HepG2 (cell line): ENCODE data around the gene ABCD1. TPM values are rescaled to one million over a fixed set of nuclear protein-coding genes. Genes with fewer than 3 reads are reported as not detected.
A peak's percentile ranks its signal among the peaks of the same experiment; 100 is the strongest.

ENCODE experiments used
- IKZF5 ChIP-seq: IDR thresholded peaks from 2 replicates; pipeline ENCODE4 v1.6.1; 2018; ENCODE audit warnings: missing genetic modification reagents, mild to moderate bottlenecking, missing compliant biosample characterization
- SPEN ChIP-seq: sonication (generic); formaldehyde crosslinking; IDR thresholded peaks from 2 replicates; pipeline ENCODE4 v1.5.1; 2020; ENCODE audit warnings: low read depth, mild to moderate bottlenecking, missing genetic modification reagents
- STAT5B ChIP-seq: sonication (generic); formaldehyde crosslinking; IDR thresholded peaks from 2 replicates; pipeline ENCODE4 v1.4.0; 2020; ENCODE audit warnings: missing genetic modification reagents
- YY1 ChIP-seq: IDR thresholded peaks from 2 replicates; pipeline ENCODE4 v1.6.1; 2011; ENCODE audit warnings: low read length, low read depth, moderate library complexity, mild to moderate bottlenecking; ENCODE audit not compliant: insufficient read depth, insufficient replicate concordance
- ZNF180 ChIP-seq: sonication (generic); formaldehyde crosslinking; IDR thresholded peaks from 2 replicates; pipeline ENCODE4 v1.4.0; 2020; ENCODE audit warnings: low read depth, missing genetic modification reagents, borderline replicate concordance
- ZNF746 ChIP-seq: sonication (generic); formaldehyde crosslinking; IDR thresholded peaks from 2 replicates; pipeline ENCODE4 v1.8.0; 2022; ENCODE audit warnings: mild to moderate bottlenecking, missing genetic modification reagents
- ZNF800 ChIP-seq: sonication (generic); formaldehyde crosslinking; IDR thresholded peaks from 2 replicates; pipeline ENCODE4 v1.4.0; 2020; ENCODE audit warnings: missing genetic modification reagents
- polyA plus RNA-seq, 8 experiments: library from polyadenylated mRNA; depleted of rRNA in 3 of 8; stranded (reverse) in 7 of 8; unstranded in 1 of 8; fragments of >200 nt; fragmentation: Illumina TruSeq in 4 of 8; extraction: Trizol in 4 of 8; gene quantifications; 2 replicates each; pipeline versions ENCODE4 v1.2.1 to v1.2.3, GENCODE V29; 2011 to 2016; ENCODE audit warnings: low read depth in 4 of 8, missing spikeins in 1 of 8, mixed read lengths in 1 of 8; ENCODE audit not compliant: insufficient read depth in 1 of 8
- total RNA-seq, 5 experiments: library from RNA; depleted of rRNA; stranded (reverse); fragments of >200 nt; fragmentation: Illumina TruSeq; extraction: Trizol; gene quantifications; 2 replicates each; pipeline ENCODE4 v1.2.3, GENCODE V29; 2016; ENCODE audit warnings: low read depth in 1 of 5

Gene ABCD1
- total and polyA plus RNA-seq, 2 of the 13 experiments (the other 11 are each of a cell fraction or from before 2014, with no cell fraction given): 11.4 to 15.9 TPM

GRCh38 chrX:153766098-153766817, 41.6 kb downstream of the ABCD1 start (continued):
- no peak for TF ChIP-seq SPEN (CRISPR knock-in tag)
- TF ChIP-seq YY1: peak; percentile 10
- 0 out of 2 replicates have a peak, but pooled peaks have one; percentile 43 for TF ChIP-seq ZNF746
- no peak for TF ChIP-seq ZNF180 (CRISPR knock-in tag)
- no peak for TF ChIP-seq ZNF800 (CRISPR knock-in tag)
- TF ChIP-seq STAT5B (CRISPR knock-in tag): no peak
- no peak for TF ChIP-seq IKZF5
